PC-3 (cell line): ENCODE results near the gene CYS1. TPM values are rescaled to one million over a fixed set of nuclear protein-coding genes. Genes with fewer than 3 reads are reported as not detected.

Source experiments
- ATAC-seq: fragments of 200-7000 bp; cut with Tn5 transposase; 2 replicates; pipeline ENCODE4 v1.9.1; 2020; ENCODE audit warnings: mild to moderate bottlenecking, moderate library complexity
- BruUV-seq: library from RNA; stranded (reverse); fragments of 400-500 nt; replicated peaks from 2 replicates; lab custom pipeline; 2021; lab: Mats Ljungman, UMichigan
- CTCF ChIA-PET: fragments of 300-600 bp; sonication (Branson Sonifier 250); formaldehyde crosslinking; loops from one replicate; lab custom pipeline; 2022; ENCODE audit warnings: antibody characterized with exemption; lab: Charles Lee
- POLR2A ChIA-PET: fragments of 300-600 bp; sonication (Branson Sonifier 250); formaldehyde crosslinking; loops from one replicate; lab custom pipeline; 2022; ENCODE audit warnings: antibody characterized with exemption; ENCODE audit not compliant: unreplicated experiment; lab: Charles Lee
- DNase-seq: peaks from one replicate; pipeline ENCODE4 v3.0.0-alpha.2; 2015
- H2AFZ ChIP-seq: fragments of 300-600 bp; sonication (generic); 2 replicates; pipeline ENCODE4 v1.6.0; 2016; ENCODE audit warnings: antibody characterized with exemption, low read length
- H3F3A ChIP-seq: fragments of 300-600 bp; sonication (generic); one replicate; pipeline ENCODE4 v1.6.0; 2017; ENCODE audit warnings: antibody characterized with exemption, low read length, control low read depth, mild to moderate bottlenecking; ENCODE audit not compliant: unreplicated experiment
- H3K27ac ChIP-seq: fragments of 300-600 bp; sonication (generic); 2 replicates; pipeline ENCODE4 v1.5.1; 2016; ENCODE audit warnings: mild to moderate bottlenecking, low read length
- H3K27me3 ChIP-seq: fragments of 300-600 bp; sonication (generic); 2 replicates; pipeline ENCODE4 v1.6.1; 2016; ENCODE audit warnings: low read length, mixed read lengths
- H3K36me3 ChIP-seq: fragments of 300-600 bp; sonication (generic); 2 replicates; pipeline ENCODE4 v1.6.1; 2016; ENCODE audit warnings: low read depth, mixed run types, low read length, mixed read lengths
- H3K4me1 ChIP-seq: fragments of 300-600 bp; sonication (generic); 2 replicates; pipeline ENCODE4 v1.5.1; 2016; ENCODE audit warnings: low read length; ENCODE audit not compliant: insufficient read depth
- H3K4me2 ChIP-seq: fragments of 300-600 bp; sonication (generic); 2 replicates; pipeline ENCODE4 v1.6.0; 2016; ENCODE audit warnings: low read length
- H3K4me3 ChIP-seq: fragments of 300-600 bp; sonication (generic); 2 replicates; pipeline ENCODE4 v1.5.1; 2016; ENCODE audit warnings: mild to moderate bottlenecking, low read length, mixed read lengths
- H3K79me2 ChIP-seq: fragments of 300-600 bp; sonication (generic); 2 replicates; pipeline ENCODE4 v1.6.1; 2017; ENCODE audit warnings: low read length, mixed read lengths
- H3K9ac ChIP-seq: fragments of 300-600 bp; sonication (generic); 2 replicates; pipeline ENCODE4 v1.6.0; 2016; ENCODE audit warnings: mild to moderate bottlenecking, low read length
- H3K9me2 ChIP-seq: fragments of 300-600 bp; sonication (generic); replicated peaks from 2 replicates; pipeline ENCODE4 v1.6.1; 2016; ENCODE audit warnings: mixed run types, low read length, mixed read lengths
- H3K9me3 ChIP-seq: fragments of 300-600 bp; sonication (generic); 2 replicates; pipeline ENCODE4 v1.6.1; 2016; ENCODE audit warnings: low read length, mixed read lengths
- H4K20me1 ChIP-seq: fragments of 300-600 bp; sonication (generic); 2 replicates; pipeline ENCODE4 v1.6.1; 2016; ENCODE audit warnings: low read length, mixed read lengths
- CTCF ChIP-seq: fragments of 300-600 bp; sonication (generic); conservative IDR thresholded peaks from 2 replicates; pipeline ENCODE4 v1.5.1; 2017; ENCODE audit warnings: antibody characterized with exemption, low read depth, mild to moderate bottlenecking, low read length
- EZH2 ChIP-seq: fragments of 300-600 bp; sonication (generic); IDR thresholded peaks from one replicate; pipeline ENCODE4 v1.6.1; 2017; ENCODE audit warnings: antibody characterized with exemption, mild to moderate bottlenecking, low read length; ENCODE audit not compliant: unreplicated experiment
- EZH2phosphoT487 ChIP-seq: fragments of 300-600 bp; sonication (generic); IDR thresholded peaks from 2 replicates; pipeline ENCODE4 v1.6.1; 2018; ENCODE audit warnings: mild to moderate bottlenecking, antibody characterized with exemption, low read length, borderline replicate concordance
- intact Hi-C: fragments of 100-400 bp; cut with micrococcal nuclease; formaldehyde crosslinking; loops from 2 replicates; pipeline ENCODE4 v1.9.0; 2023
- total RNA-seq: library from RNA; depleted of rRNA; stranded (reverse); fragments of >200 nt; gene quantifications from 2 replicates; pipeline ENCODE4 v1.2.3, GENCODE V29; 2014

Gene CYS1
- total RNA-seq, 1 experiment from 2014 or later = 0.15 TPM

GRCh38 chr2:10078001-10078400 lies 2.2 kb downstream of the CYS1 start:
- H3K4me1 ChIP-seq = no peaks in the 10 kb centered on the region
- no peak overlapping the region for H3K4me2 ChIP-seq
- H3K9ac ChIP-seq = no peak overlapping the region
- H3K79me2 ChIP-seq = no peaks in the 10 kb centered on the region
- no peak for DNase-seq
- H3K27me3 ChIP-seq = peaks cover 62% of the 10 kb centered on the region
- CTCF ChIA-PET = no interaction called here
- no peaks in the 10 kb centered on the region for H3F3A ChIP-seq
- ATAC-seq = no peak
- no TSS peak for BruUV-seq
- no peaks in the 10 kb centered on the region for H4K20me1 ChIP-seq
- H3K4me3 ChIP-seq = no peak overlapping the region
- TF ChIP-seq CTCF (no peak), EZH2 (no peak), EZH2phosphoT487 (no peak)
- H3K36me3 ChIP-seq = no peaks in the 10 kb centered on the region
- no peak overlapping the region for H3K27ac ChIP-seq
- H3K9me3 ChIP-seq = no peaks in the 10 kb centered on the region
- no peaks in the 10 kb centered on the region for H3K9me2 ChIP-seq
- no peak overlapping the region for H2AFZ ChIP-seq
- intact Hi-C loops = no loop called here
- POLR2A ChIA-PET = no interaction called here

GRCh38 chr2:10076988-10077527 lies 3.2 kb downstream of the CYS1 start:
- Histone ChIP-seq H3K27me3 (peaks cover 56% of the 10 kb centered on the region), H3K9me3 (no peaks in the 10 kb centered on the region), H3K4me3 (no peak overlapping the region), H3K27ac (no peak overlapping the region), H3K4me1 (no peaks in the 10 kb centered on the region), H3K36me3 (no peaks in the 10 kb centered on the region), H3K79me2 (no peaks in the 10 kb centered on the region), H3K9me2 (no peaks in the 10 kb centered on the region), H4K20me1 (no peaks in the 10 kb centered on the region), H3K4me2 (no peak overlapping the region), H2AFZ (no peak overlapping the region), H3F3A (no peaks in the 10 kb centered on the region), H3K9ac (no peak overlapping the region)
- ChIA-PET POLR2A (no interaction called here), CTCF (interaction anchor here (1.0 kb wide), 1 partner anchor 20 kb away, joined by 3 read pairs; no protein-coding TSS in a partner anchor)
- TF ChIP-seq EZH2phosphoT487 (no peak), CTCF (no peak), EZH2 (no peak)
- DNase-seq (no peak), ATAC-seq (no peak)
- intact Hi-C loops = no loop called here
- BruUV-seq = no TSS peak

GRCh38 chr2:10076511-10076910 lies 3.7 kb downstream of the CYS1 start:
- TF ChIP-seq EZH2 = no peak
- TF ChIP-seq CTCF = no peak
- TF ChIP-seq EZH2phosphoT487 = no peak
- Histone ChIP-seq H2AFZ (no peak overlapping the region), H3K4me3 (no peak overlapping the region), H3K27ac (no peak overlapping the region), H3K9me2 (no peaks in the 10 kb centered on the region), H3K4me2 (no peak overlapping the region), H3K9ac (no peak overlapping the region), H3K36me3 (no peaks in the 10 kb centered on the region), H4K20me1 (no peaks in the 10 kb centered on the region), H3K9me3 (no peaks in the 10 kb centered on the region), H3K27me3 (peaks cover 56% of the 10 kb centered on the region), H3K79me2 (no peaks in the 10 kb centered on the region), H3F3A (no peaks in the 10 kb centered on the region), H3K4me1 (no peaks in the 10 kb centered on the region)
- ATAC-seq (no peak), DNase-seq (no peak)
- intact Hi-C loops = no loop called here
- ChIA-PET POLR2A (no interaction called here), CTCF (interaction anchor here (1.0 kb wide), 1 partner anchor 21 kb away, joined by 3 read pairs; no protein-coding TSS in a partner anchor)
- BruUV-seq = no TSS peak
